GM12878 (cell line): ENCODE data around the gene ANO6. TPM values are rescaled to one million over a fixed set of nuclear protein-coding genes. Genes with fewer than 3 reads are reported as not detected.

Experiments
- ATAC-seq: fragments of 200-7000 bp; cut with Tn5 transposase; 3 replicates; pipeline ENCODE4 v1.9.1; 2020; ENCODE audit warnings: mild to moderate bottlenecking, moderate library complexity
- BruUV-seq: library from RNA; stranded (reverse); fragments of 400-500 nt; replicated peaks from 2 replicates; lab custom pipeline; 2021; lab: Mats Ljungman, UMichigan
- CTCF ChIA-PET: fragments of 300-600 bp; sonication (Branson Sonifier 250); formaldehyde crosslinking; extraction: SDS; loops from one replicate; lab custom pipeline; 2021; ENCODE audit warnings: inconsistent platforms; lab: Yijun Ruan, JAX
- POLR2A ChIA-PET: fragments of 350-600 bp; formaldehyde crosslinking; extraction: SDS; loops from one replicate; lab custom pipeline; 2021; ENCODE audit warnings: inconsistent platforms; lab: Charles Lee
- RAD21 ChIA-PET: fragments of 300-600 bp; sonication (Branson Sonifier 250); formaldehyde crosslinking; loops from one replicate; lab custom pipeline; 2023; ENCODE audit warnings: antibody characterized with exemption; ENCODE audit not compliant: unreplicated experiment; lab: Charles Lee
- SMC1A ChIA-PET: fragments of 300-600 bp; sonication (Branson Sonifier 250); formaldehyde crosslinking; loops from one replicate; lab custom pipeline; 2023; ENCODE audit not compliant: unreplicated experiment, uncharacterized antibody; lab: Charles Lee
- DNase-seq: peaks from one replicate; pipeline ENCODE4 v3.0.0-alpha.2; 2011; ENCODE audit warnings: low read depth, low spot score
- FAIRE-seq: peaks from 3 replicates; lab custom pipeline; 2011; peaks lifted over from hg19 to GRCh38; lab: Jason Lieb, UNC
- H2AFZ ChIP-seq: 2 replicates; pipeline ENCODE4 v1.6.0; 2011; ENCODE audit warnings: low read depth, low read length, control low read depth; ENCODE audit not compliant: control insufficient read depth
- H3K27ac ChIP-seq: 2 replicates; pipeline ENCODE4 v1.5.1; 2011; ENCODE audit warnings: control low read depth; ENCODE audit not compliant: control insufficient read depth, insufficient read depth
- H3K27me3 ChIP-seq, 2 experiments: replicated peaks in 1 of 2; 2 replicates each; pipeline versions ENCODE4 v1.6.0 to v1.6.1; 2011; ENCODE audit warnings: low read length in 1 of 2; ENCODE audit not compliant: control insufficient read depth in 2 of 2, insufficient read depth in 2 of 2
- H3K36me3 ChIP-seq, 2 experiments: 2 replicates each; pipeline ENCODE4 v1.5.1; 2011; ENCODE audit warnings: low read length in 1 of 2; ENCODE audit not compliant: control insufficient read depth in 2 of 2, insufficient read depth in 2 of 2
- H3K4me1 ChIP-seq: 2 replicates; pipeline ENCODE4 v1.6.1; 2011; ENCODE audit warnings: mild to moderate bottlenecking, low read length, moderate library complexity, mixed read lengths; ENCODE audit not compliant: control insufficient read depth, insufficient read depth
- H3K4me2 ChIP-seq: 2 replicates; pipeline ENCODE4 v1.6.0; 2011; ENCODE audit warnings: control low read depth; ENCODE audit not compliant: control insufficient read depth, insufficient read depth
- H3K4me3 ChIP-seq: fragments of 200-600 bp; sonication (generic); 2 replicates; pipeline ENCODE4 v1.5.1; 2016
- H3K79me2 ChIP-seq: 2 replicates; pipeline ENCODE4 v1.6.0; 2011; ENCODE audit warnings: low read length; ENCODE audit not compliant: control insufficient read depth, insufficient read depth
- H3K9ac ChIP-seq: 2 replicates; pipeline ENCODE4 v1.8.0; 2011; ENCODE audit warnings: low read length, control low read depth, mixed read lengths; ENCODE audit not compliant: control insufficient read depth, insufficient read depth
- H3K9me3 ChIP-seq: replicated peaks from 3 replicates; pipeline ENCODE4 v1.5.1; 2011; ENCODE audit warnings: mild to moderate bottlenecking, low read length; ENCODE audit not compliant: control insufficient read depth, insufficient read depth
- H4K20me1 ChIP-seq: 2 replicates; pipeline ENCODE4 v1.6.0; 2011; ENCODE audit not compliant: control insufficient read depth, insufficient read depth
- BCL11A ChIP-seq: IDR thresholded peaks from 2 replicates; pipeline ENCODE4 v1.6.1; 2011; ENCODE audit warnings: low read depth, low read length
- CEBPB ChIP-seq, 2 experiments: fragments of 150-350 bp in 1 of 2; IDR thresholded peaks; 2 replicates each; pipeline ENCODE4 v1.6.1; 2012 to 2014; ENCODE audit warnings: low read depth in 2 of 2, low read length in 2 of 2, borderline replicate concordance in 1 of 2, inconsistent platforms in 1 of 2
- EGR1 ChIP-seq, 2 experiments: IDR thresholded peaks; 1 replicate in 1 of 2; 2 replicates in 1 of 2; pipeline ENCODE4 v1.6.1; 2011 to 2012; ENCODE audit warnings: low read depth in 2 of 2, low read length in 2 of 2, borderline replicate concordance in 1 of 2, mild to moderate bottlenecking in 1 of 2, moderate library complexity in 1 of 2
- ELK1 ChIP-seq: IDR thresholded peaks from 2 replicates; pipeline ENCODE4 v1.6.1; 2012; ENCODE audit warnings: low read depth, low read length, improper control_type of control experiment
- FOXM1 ChIP-seq: IDR thresholded peaks from 2 replicates; pipeline ENCODE4 v1.6.1; 2012; ENCODE audit warnings: low read depth, mild to moderate bottlenecking, inconsistent platforms, low read length, moderate library complexity
- JUND ChIP-seq: IDR thresholded peaks from 2 replicates; pipeline ENCODE4 v1.6.1; 2012; ENCODE audit warnings: low read depth, mild to moderate bottlenecking, low read length, improper control_type of control experiment, moderate library complexity
- MEF2A ChIP-seq: IDR thresholded peaks from 2 replicates; pipeline ENCODE4 v1.6.1; 2011; ENCODE audit warnings: low read depth, mild to moderate bottlenecking, low read length, moderate library complexity; ENCODE audit not compliant: insufficient read depth
- MXI1 ChIP-seq: fragments of 150-350 bp; IDR thresholded peaks from 2 replicates; pipeline ENCODE4 v1.6.1; 2011; ENCODE audit warnings: low read depth, mild to moderate bottlenecking, inconsistent platforms, low read length, improper control_type of control experiment
- NR2C1 ChIP-seq: fragments of 450-650 bp; IDR thresholded peaks from 2 replicates; pipeline ENCODE4 v1.6.1; 2017; ENCODE audit warnings: antibody characterized with exemption, mild to moderate bottlenecking, moderate library complexity
- TAF1 ChIP-seq: IDR thresholded peaks from 2 replicates; pipeline ENCODE4 v1.6.1; 2011; ENCODE audit warnings: mild to moderate bottlenecking, low read depth, low read length, borderline replicate concordance
- USF1 ChIP-seq: IDR thresholded peaks from 2 replicates; pipeline ENCODE4 v1.6.1; 2011; ENCODE audit warnings: borderline replicate concordance, low read depth, mild to moderate bottlenecking, moderate library complexity, mixed read lengths, low read length; ENCODE audit not compliant: insufficient read depth; ENCODE audit errors: extremely low read length
- WGBS: methylation state at CpG from one replicate; pipeline ENCODE4 v1.1.6; 2016; ENCODE audit warnings: low lambda C conversion rate; ENCODE audit not compliant: insufficient replicate concordance, insufficient coverage; ENCODE audit errors: missing lambda C conversion rate; 5-methylcytosine and 5-hydroxymethylcytosine counted together
- in situ Hi-C: fragments of 300-500 bp; cut with MboI; formaldehyde crosslinking; loops from 9 replicates; pipeline ENCODE4 v1.14.3; 2018; ENCODE audit warnings: mixed read lengths
- intact Hi-C: fragments of 100-400 bp; cut with micrococcal nuclease; formaldehyde crosslinking; loops from one replicate; pipeline ENCODE4 v1.14.2; 2022; ENCODE audit not compliant: unreplicated experiment
- polyA plus RNA-seq, 11 experiments: library from polyadenylated mRNA; depleted of rRNA in 4 of 11; unstranded in 6 of 11; stranded (reverse) in 5 of 11; fragments of >200 nt; fragmentation: Nextera tagmentation in 4 of 11; fragmentation: Illumina TruSeq in 1 of 11; extraction: Ambion mirVana in 4 of 11; extraction: Trizol in 1 of 11; gene quantifications; 1 replicate in 1 of 11; 2 replicates in 10 of 11; pipeline versions ENCODE4 v1.2.1 to v1.2.3, GENCODE V29; 2011 to 2016; ENCODE audit warnings: inconsistent platforms in 2 of 11, missing spikeins in 2 of 11, low read depth in 1 of 11
- total RNA-seq, 4 experiments: library from RNA; depleted of rRNA in 3 of 4; stranded (reverse); fragments of >200 nt in 3 of 4; fragmentation: Illumina TruSeq in 1 of 4; extraction: Trizol in 1 of 4; gene quantifications; 2 replicates each; pipeline versions ENCODE4 v1.2.1 to v1.2.3, GENCODE V29; 2013 to 2021

ANO6 gene
- total and polyA plus RNA-seq, 10 of the 15 experiments (the other 5 are each of a cell fraction or from before 2014, with no cell fraction given), result 4.6 to 30.3 (median 26.0) TPM

DNA sequence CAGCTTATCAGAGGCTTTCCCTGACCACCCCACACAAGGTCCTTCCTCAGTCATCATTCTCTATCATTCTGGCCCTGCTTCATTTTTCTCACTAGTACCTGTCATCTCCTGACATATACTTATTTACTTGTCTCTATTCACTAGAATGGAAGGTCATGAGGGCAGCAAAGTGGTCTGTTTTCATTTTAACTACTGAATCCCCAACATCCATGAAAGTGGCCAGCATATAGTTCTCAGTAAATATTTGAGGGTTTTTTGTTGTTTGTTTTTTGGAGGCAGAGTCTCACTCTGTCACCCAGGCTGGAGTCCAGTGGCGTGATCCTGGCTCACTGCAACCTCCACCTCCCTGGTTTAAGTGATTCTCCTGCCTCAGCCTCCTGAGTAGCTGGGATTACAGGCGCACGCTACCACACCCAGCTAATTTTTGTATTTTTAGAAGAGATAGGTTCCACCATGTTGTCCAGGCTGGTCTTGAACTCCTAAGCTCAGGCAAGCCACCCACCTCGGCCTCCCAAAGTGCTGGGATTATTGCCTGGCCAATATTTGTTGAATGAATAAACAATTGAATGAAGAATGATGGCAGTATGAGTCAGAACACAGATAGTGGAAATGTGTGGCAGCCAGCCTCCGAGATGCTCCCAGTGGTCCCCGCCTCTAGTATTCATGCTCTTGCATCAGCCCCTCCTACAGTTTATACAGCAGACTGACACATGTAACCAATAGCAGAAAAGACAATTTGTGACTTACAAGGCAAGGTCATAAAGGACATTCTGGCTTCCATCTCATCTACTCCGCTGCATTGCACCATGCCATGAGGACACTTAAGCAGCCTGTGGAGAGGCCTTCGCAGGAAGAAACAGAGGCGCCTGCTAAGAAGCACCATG lies 7.0 kb upstream of the ANO6 start:
- in situ Hi-C loops, result no loop called here
- Histone ChIP-seq H3K9ac (no peak overlapping the region), H3K4me3 (no peak overlapping the region), H4K20me1 (no peaks in the 10 kb centered on the region), H3K79me2 (no peaks in the 10 kb centered on the region), H3K36me3 (no peaks in the 10 kb centered on the region), H2AFZ (no peak overlapping the region), H3K4me2 (no peak overlapping the region), H3K27me3 (no peaks in the 10 kb centered on the region), H3K4me1 (no peaks in the 10 kb centered on the region; the same call in 1 of the 2 replicates), H3K27ac (no peak overlapping the region), H3K9me3 (no peaks in the 10 kb centered on the region)
- ChIA-PET POLR2A (no interaction called here), RAD21 (no interaction called here), CTCF (interaction anchor here (0.6 kb wide), 1 partner anchor 31 kb away, joined by 3 read pairs; no protein-coding TSS in a partner anchor), SMC1A (interaction anchor here (1.3 kb wide), 1 partner anchor 10 kb away, joined by 3 read pairs; no protein-coding TSS in a partner anchor)
- peak; percentile 38 for FAIRE-seq
- WGBS, result 79% methylated on average over 9 of the region's 9 CpGs
- no peak for DNase-seq
- no peak for ATAC-seq
- no TSS peak for BruUV-seq
- intact Hi-C loops, result no loop called here
- TF ChIP-seq MEF2A (no peak), EGR1 (IDR thresholded peaks at IDR 0.05; ENCODE audit: borderline replicate concordance in 1 of 2, low read depth in 2 of 2, low read length in 2 of 2) (no peak), USF1 (no peak), BCL11A (no peak), TAF1 (no peak), CEBPB (IDR thresholded peaks at IDR 0.05; ENCODE audit: borderline replicate concordance in 1 of 2, low read depth in 2 of 2, low read length in 2 of 2) (no peak), MXI1 (no peak), ELK1 (no peak), NR2C1 (no peak), FOXM1 (no peak), JUND (no peak)
